ENCODE results near the gene NFKBIB. TPM values are rescaled to one million over a fixed set of nuclear protein-coding genes. Genes with fewer than 3 reads are reported as not detected.

NFKBIB gene
- total and polyA plus RNA-seq, 2 experiments from 2014 or later = 24.1 to 29.6 TPM

- Histone ChIP-seq H3K9me2 (replicated peaks; ENCODE audit: insufficient read depth) (no peaks in the 10 kb centered on the region), H3K4me2 (peak within 1 kb of the TSS; percentile 89), H3K4me1 (ENCODE audit: insufficient read depth) (peaks cover 4% of the 10 kb centered on the region), H3K27ac (peak within 1 kb of the TSS; percentile 88), H2AFZ (peak within 1 kb of the TSS; percentile 22), H3K9me3 (ENCODE audit: low read depth) (no peaks in the 10 kb centered on the region), H3K4me3 (peak within 1 kb of the TSS; percentile 41), H3K27me3 (no peaks in the 10 kb centered on the region), H3K79me2 (peaks cover 39% of the 10 kb centered on the region), H4K20me1 (ENCODE audit: insufficient read depth, poor library complexity, severe bottlenecking) (no peaks in the 10 kb centered on the region), H3K36me3 (replicated peaks; ENCODE audit: insufficient read depth, low read depth) (no peaks in the 10 kb centered on the region)
- DNase-seq (ENCODE audit: low spot score) = peak; percentile 96
- WGBS (ENCODE audit: low lambda C conversion rate, missing lambda C conversion rate) = 4% methylated on average over 49 of the region's 49 CpGs
- TF ChIP-seq EZH2phosphoT487 (IDR thresholded peaks at IDR 0.05; ENCODE audit: low read depth, severe bottlenecking, unreplicated experiment) = no peak
- peak; percentile 100 for TF ChIP-seq CTCF (IDR thresholded peaks at IDR 0.05; ENCODE audit: poor library complexity)
Observed at GRCh38 chr19:38929929-38930775, 30.4 kb downstream of the NFKBIB start, which contains the start of gene SARS2. TSS of gene SARS2 (minus strand) at chr19:38930763. CDS start at chr19:38930736, 27 bp downstream.

- no peaks in the 10 kb centered on the region for H3K36me3 ChIP-seq (replicated peaks; ENCODE audit: insufficient read depth, low read depth)
- H3K4me1 ChIP-seq (ENCODE audit: insufficient read depth) = peaks cover 4% of the 10 kb centered on the region
- H3K27me3 ChIP-seq = no peaks in the 10 kb centered on the region
- WGBS (ENCODE audit: low lambda C conversion rate, missing lambda C conversion rate) = 2% methylated on average over 40 of the region's 40 CpGs
- H3K9me2 ChIP-seq (replicated peaks; ENCODE audit: insufficient read depth) = no peaks in the 10 kb centered on the region
- H3K9me3 ChIP-seq (ENCODE audit: low read depth) = no peaks in the 10 kb centered on the region
- peak within 1 kb of the TSS; percentile 41 for H3K4me3 ChIP-seq
- H4K20me1 ChIP-seq (ENCODE audit: insufficient read depth, poor library complexity, severe bottlenecking) = no peaks in the 10 kb centered on the region
- peak within 1 kb of the TSS; percentile 88 for H3K27ac ChIP-seq
- DNase-seq (ENCODE audit: low spot score) = peak; percentile 99
- H2AFZ ChIP-seq = peak within 1 kb of the TSS; percentile 22
- peak within 1 kb of the TSS; percentile 89 for H3K4me2 ChIP-seq
- TF ChIP-seq CTCF (IDR thresholded peaks at IDR 0.05; ENCODE audit: poor library complexity) (no peak), EZH2 (IDR thresholded peaks at IDR 0.05; ENCODE audit: borderline replicate concordance) (no peak), EZH2phosphoT487 (IDR thresholded peaks at IDR 0.05; ENCODE audit: low read depth, severe bottlenecking, unreplicated experiment) (no peak)
- peaks cover 39% of the 10 kb centered on the region for H3K79me2 ChIP-seq
Observed at GRCh38 chr19:38930776-38931520, 31.2 kb downstream of the NFKBIB start, which contains the start of gene MRPS12. TSS of gene MRPS12 (plus strand) at chr19:38930944. CDS start at chr19:38931295, 351 bp downstream.

- Histone ChIP-seq H4K20me1 (ENCODE audit: insufficient read depth, poor library complexity, severe bottlenecking) (no peaks in the 10 kb centered on the region), H2AFZ (peak overlapping the region; percentile 22), H3K4me3 (peak overlapping the region; percentile 41), H3K36me3 (replicated peaks; ENCODE audit: insufficient read depth, low read depth) (no peaks in the 10 kb centered on the region), H3K9me2 (replicated peaks; ENCODE audit: insufficient read depth) (no peaks in the 10 kb centered on the region), H3K79me2 (peaks cover 39% of the 10 kb centered on the region), H3K4me1 (ENCODE audit: insufficient read depth) (peaks cover 4% of the 10 kb centered on the region), H3K27ac (peak overlapping the region; percentile 74), H3K9me3 (ENCODE audit: low read depth) (no peaks in the 10 kb centered on the region), H3K4me2 (peak overlapping the region; percentile 89), H3K27me3 (no peaks in the 10 kb centered on the region)
- no peak for DNase-seq (ENCODE audit: low spot score)
- TF ChIP-seq EZH2phosphoT487 (IDR thresholded peaks at IDR 0.05; ENCODE audit: low read depth, severe bottlenecking, unreplicated experiment) = no peak
- TF ChIP-seq CTCF (IDR thresholded peaks at IDR 0.05; ENCODE audit: poor library complexity) = no peak
- TF ChIP-seq EZH2 (IDR thresholded peaks at IDR 0.05; ENCODE audit: borderline replicate concordance) = no peak
- 32% methylated on average over 8 of the region's 8 CpGs for WGBS (ENCODE audit: low lambda C conversion rate, missing lambda C conversion rate)
Observed at GRCh38 chr19:38931521-38931793, 31.7 kb downstream of the NFKBIB start.

All from hepatocyte (in vitro differentiated cells).